KBM-7 (cell line): Measurements from ENCODE around the gene TMEM213.
A peak's percentile ranks its signal among the peaks of the same experiment; 100 is the strongest.

Source experiments
- DNase-seq: peaks from one replicate; pipeline ENCODE4 v3.0.0-alpha.2; 2015
- in situ Hi-C: fragments of 300-500 bp; cut with MboI; formaldehyde crosslinking; loops from 2 replicates; pipeline ENCODE4 v1.14.3; 2020; ENCODE audit warnings: low sequenced_read_pairs, low pct_unique_long_range_greater_than_20kb, mixed read lengths

TMEM213 gene

GRCh38 chr7:138867744-138868143, 70.0 kb downstream of the TMEM213 start:
- DNase-seq = no peak
- in situ Hi-C loops = no loop called here

GRCh38 chr7:138868711-138869110, 70.9 kb downstream of the TMEM213 start:
- in situ Hi-C loops = no loop called here

GRCh38 chr7:138869353-138869752, 71.6 kb downstream of the TMEM213 start:
- no peak for DNase-seq
- in situ Hi-C loops = no loop called here

More at GRCh38 chr7:138868711-138869110, 70.9 kb downstream of the TMEM213 start:
- no peak for DNase-seq

GRCh38 chr7:138871065-138871813, 73.4 kb downstream of the TMEM213 start:
- in situ Hi-C loops = no loop called here
- DNase-seq = no peak

- DNase-seq = no peak
- in situ Hi-C loops = no loop called here
Observed at GRCh38 chr7:138871814-138872090, 74.0 kb downstream of the TMEM213 start.

GRCh38 chr7:138872576-138872975, 74.8 kb downstream of the TMEM213 start:
- no peak for DNase-seq
- in situ Hi-C loops = no loop called here

- in situ Hi-C loops = no loop called here
- no peak for DNase-seq
Observed at GRCh38 chr7:138873220-138873892, 75.6 kb downstream of the TMEM213 start.

- in situ Hi-C loops = no loop called here
Observed at GRCh38 chr7:138875794-138876193, 78.0 kb downstream of the TMEM213 start.

GRCh38 chr7:138876326-138876725, 78.5 kb downstream of the TMEM213 start:
- in situ Hi-C loops = no loop called here
- DNase-seq = no peak

More at GRCh38 chr7:138875794-138876193, 78.0 kb downstream of the TMEM213 start:
- peak; percentile 41 for DNase-seq

- no peak for DNase-seq
- in situ Hi-C loops = no loop called here
Observed at GRCh38 chr7:138878051-138878450, 80.3 kb downstream of the TMEM213 start.

- in situ Hi-C loops = no loop called here
- DNase-seq = no peak
Observed at GRCh38 chr7:138878856-138879255, 81.1 kb downstream of the TMEM213 start.

GRCh38 chr7:138879356-138879755, 81.6 kb downstream of the TMEM213 start:
- no peak for DNase-seq
- in situ Hi-C loops = no loop called here

- in situ Hi-C loops = no loop called here
- DNase-seq = no peak
Observed at GRCh38 chr7:138880881-138881578, 83.2 kb downstream of the TMEM213 start.

- in situ Hi-C loops = no loop called here
- no peak for DNase-seq
Observed at GRCh38 chr7:138881579-138882188, 83.9 kb downstream of the TMEM213 start.

- DNase-seq = no peak
- in situ Hi-C loops = no loop called here
Observed at GRCh38 chr7:138882249-138882648, 84.5 kb downstream of the TMEM213 start.

GRCh38 chr7:138885383-138886147, 87.8 kb downstream of the TMEM213 start:
- DNase-seq = no peak
- in situ Hi-C loops = no loop called here

GRCh38 chr7:138886501-138886917, 88.7 kb downstream of the TMEM213 start:
- in situ Hi-C loops = no loop called here
- peak; percentile 95 for DNase-seq

GRCh38 chr7:138887085-138887710, 89.4 kb downstream of the TMEM213 start:
- in situ Hi-C loops = no loop called here
- no peak for DNase-seq
